Tibial nerve (tissue), 3 donors: Measurements from ENCODE around the gene CNST.

Experiments used
- EP300 ChIP-seq, 2 donors: sonication (generic); formaldehyde crosslinking; IDR thresholded peaks; one replicate each; pipeline ENCODE4 v1.6.1; 2017; ENCODE audit warnings: antibody characterized with exemption in 2 of 2, mild to moderate bottlenecking in 1 of 2
- POLR2A ChIP-seq, 2 donors: fragments of 450-650 bp; IDR thresholded peaks; one replicate each; pipeline ENCODE4 v1.6.1; 2017; ENCODE audit warnings: antibody characterized with exemption in 2 of 2, mild to moderate bottlenecking in 2 of 2, moderate library complexity in 2 of 2

- TF ChIP-seq EP300 (IDR thresholded peaks at IDR 0.05) (no peak), POLR2A (IDR thresholded peaks at IDR 0.05) (no peak)
Observed at GRCh38 chr1:246658567-246658966, 92.3 kb downstream of the CNST start.
